Gastrocnemius medialis (tissue), 4 donors: ENCODE data around the gene KCNAB1. TPM values are rescaled to one million over a fixed set of nuclear protein-coding genes. Genes with fewer than 3 reads are reported as not detected.

Experiments
- ATAC-seq, 2 donors: fragments of 150-250 bp; one replicate each; pipeline ENCODE4 v1.9.1; 2016
- DNase-seq, 2 donors: peaks; one replicate each; pipeline ENCODE4 v3.0.0-alpha.2; 2019
- H3K27ac ChIP-seq, 4 donors: fragments of 200-600 bp; sonication (generic); 1 replicate in 1 of 4; 2 replicates in 3 of 4; pipeline ENCODE4 v1.5.1; 2016 to 2018; ENCODE audit warnings: mild to moderate bottlenecking in 2 of 4, moderate library complexity in 1 of 4
- H3K27me3 ChIP-seq, 3 donors: fragments of 200-600 bp; sonication (generic) in 2 of 3; 1 replicate in 1 of 3; 2 replicates in 2 of 3; pipeline versions ENCODE4 v1.5.1 to v1.6.0; 2016 to 2019; ENCODE audit warnings: mild to moderate bottlenecking in 1 of 3, moderate library complexity in 1 of 3
- H3K36me3 ChIP-seq, 2 donors: fragments of 200-600 bp; sonication (generic) in 1 of 2; one replicate each; pipeline ENCODE4 v1.5.1; 2017 to 2018
- H3K4me1 ChIP-seq, 2 donors: fragments of 200-600 bp; sonication (generic) in 1 of 2; one replicate each; pipeline ENCODE4 v1.5.1; 2016 to 2017; ENCODE audit warnings: mild to moderate bottlenecking in 2 of 2
- H3K4me3 ChIP-seq, 4 donors: fragments of 200-600 bp; sonication (generic) in 3 of 4; 1 replicate in 1 of 4; 2 replicates in 3 of 4; pipeline ENCODE4 v1.5.1; 2016 to 2019; ENCODE audit warnings: mild to moderate bottlenecking in 2 of 4
- H3K9me3 ChIP-seq, 3 donors: fragments of 200-600 bp; sonication (generic) in 2 of 3; 1 replicate in 1 of 3; 2 replicates in 2 of 3; pipeline ENCODE4 v1.5.1; 2016 to 2019
- CTCF ChIP-seq, 5 experiments: fragments of 450-650 bp in 3 of 5; fragments of 200-600 bp in 2 of 5; sonication (generic) in 2 of 5; IDR thresholded peaks in 4 of 5; conservative IDR thresholded peaks in 1 of 5; 1 replicate in 4 of 5; 2 replicates in 1 of 5; pipeline ENCODE4 v1.5.1; 2016 to 2019; ENCODE audit warnings: antibody characterized with exemption in 5 of 5, mild to moderate bottlenecking in 3 of 5, moderate library complexity in 3 of 5
- POLR2A ChIP-seq, 2 donors: fragments of 450-650 bp; IDR thresholded peaks; one replicate each; pipeline ENCODE4 v1.6.1; 2017; ENCODE audit warnings: antibody characterized with exemption in 2 of 2, mild to moderate bottlenecking in 2 of 2, moderate library complexity in 2 of 2
- in situ Hi-C, 4 donors: fragments of 200-750 bp; cut with MboI; loops; one replicate each; pipeline versions ENCODE4 v1.15.0 to v1.8.0; 2017; ENCODE audit warnings: low sequenced_read_pairs in 4 of 4
- intact Hi-C: fragments of 100-400 bp; cut with DNase I; formaldehyde crosslinking; loops from one replicate; pipeline ENCODE4 v1.15.1; 2023; ENCODE audit warnings: low total_unique reads
- total RNA-seq, 4 donors: library from RNA; depleted of rRNA; stranded (reverse); fragments of >200 nt; gene quantifications; one replicate each; pipeline versions ENCODE4 v1.1.0 to v1.2.3, GENCODE V29; 2016

Gene KCNAB1
- total RNA-seq, 4 donors from 2014 or later: 0.46 to 3.6 (median 1.9) TPM

GRCh38 chr3:156491192-156491591, 370.8 kb downstream of the KCNAB1 start:
- H3K36me3 ChIP-seq: no peaks in the 10 kb centered on the region
- DNase-seq (no peak), ATAC-seq (no peak)
- intact Hi-C loops (no loop called here), in situ Hi-C loops (no loop called here)
- no peak overlapping the region for H3K27ac ChIP-seq
- H3K4me1 ChIP-seq: no peaks in the 10 kb centered on the region
- no peak overlapping the region for H3K4me3 ChIP-seq
- H3K27me3 ChIP-seq: no peaks in the 10 kb centered on the region
- TF ChIP-seq POLR2A (IDR thresholded peaks at IDR 0.05) (no peak), CTCF (IDR thresholded peaks at IDR 0.05 in 4 of 5, conservative IDR thresholded peaks at IDR 0.05 in 1 of 5) (no peak)
- no peaks in the 10 kb centered on the region for H3K9me3 ChIP-seq

- intact Hi-C loops (no loop called here), in situ Hi-C loops (no loop called here)
- ATAC-seq: no peak
- Histone ChIP-seq H3K4me1 (no peaks in the 10 kb centered on the region), H3K36me3 (no peaks in the 10 kb centered on the region), H3K27me3 (no peaks in the 10 kb centered on the region), H3K27ac (no peak overlapping the region), H3K4me3 (no peak overlapping the region), H3K9me3 (no peaks in the 10 kb centered on the region)
- no peak for DNase-seq
- TF ChIP-seq CTCF (IDR thresholded peaks at IDR 0.05 in 4 of 5, conservative IDR thresholded peaks at IDR 0.05 in 1 of 5): no peak
- TF ChIP-seq POLR2A (IDR thresholded peaks at IDR 0.05): no peak
Observed at GRCh38 chr3:156492801-156493261, 372.5 kb downstream of the KCNAB1 start.

GRCh38 chr3:156493887-156494286, 373.5 kb downstream of the KCNAB1 start:
- intact Hi-C loops (no loop called here), in situ Hi-C loops (no loop called here)
- H3K4me3 ChIP-seq: no peak overlapping the region
- ATAC-seq (no peak), DNase-seq (no peak)
- no peaks in the 10 kb centered on the region for H3K27me3 ChIP-seq
- no peak for TF ChIP-seq CTCF (IDR thresholded peaks at IDR 0.05 in 4 of 5, conservative IDR thresholded peaks at IDR 0.05 in 1 of 5)
- no peak for TF ChIP-seq POLR2A (IDR thresholded peaks at IDR 0.05)
- H3K4me1 ChIP-seq: no peaks in the 10 kb centered on the region
- H3K9me3 ChIP-seq: no peaks in the 10 kb centered on the region
- no peak overlapping the region for H3K27ac ChIP-seq
- H3K36me3 ChIP-seq: no peaks in the 10 kb centered on the region

GRCh38 chr3:156495816-156496215, 375.4 kb downstream of the KCNAB1 start:
- Histone ChIP-seq H3K27me3 (no peaks in the 10 kb centered on the region), H3K9me3 (no peaks in the 10 kb centered on the region), H3K4me3 (no peak overlapping the region), H3K27ac (no peak overlapping the region), H3K4me1 (no peaks in the 10 kb centered on the region), H3K36me3 (no peaks in the 10 kb centered on the region)
- intact Hi-C loops: no loop called here
- DNase-seq (no peak), ATAC-seq (no peak)
- TF ChIP-seq POLR2A (IDR thresholded peaks at IDR 0.05) (no peak), CTCF (IDR thresholded peaks at IDR 0.05 in 4 of 5, conservative IDR thresholded peaks at IDR 0.05 in 1 of 5) (no peak)
- in situ Hi-C loops: no loop called here

- Histone ChIP-seq H3K4me1 (no peaks in the 10 kb centered on the region), H3K27ac (no peak overlapping the region), H3K36me3 (no peaks in the 10 kb centered on the region), H3K4me3 (no peak overlapping the region), H3K9me3 (no peaks in the 10 kb centered on the region), H3K27me3 (no peaks in the 10 kb centered on the region)
- ATAC-seq: no peak
- in situ Hi-C loops: no loop called here
- intact Hi-C loops: no loop called here
- DNase-seq: no peak
- TF ChIP-seq CTCF (IDR thresholded peaks at IDR 0.05 in 4 of 5, conservative IDR thresholded peaks at IDR 0.05 in 1 of 5) (no peak), POLR2A (IDR thresholded peaks at IDR 0.05) (no peak)
Observed at GRCh38 chr3:156497326-156497725, 376.9 kb downstream of the KCNAB1 start.
